CD8-positive, alpha-beta memory T cell (primary cell): ENCODE results near the gene HRNR. TPM values are rescaled to one million over a fixed set of nuclear protein-coding genes. Genes with fewer than 3 reads are reported as not detected.
"Not testable (repeated sequence)": the region's sequence is repeated elsewhere in the genome, so short reads cannot be mapped to it uniquely, and the experiment has no call there.

Source experiments
- CTCF ChIA-PET: fragments of 350-600 bp; sonication (Branson Sonifier 250); formaldehyde crosslinking; loops from one replicate; lab custom pipeline; 2021; ENCODE audit warnings: antibody characterized with exemption; lab: Charles Lee
- POLR2A ChIA-PET: fragments of 350-600 bp; sonication (Branson Sonifier 250); formaldehyde crosslinking; loops from one replicate; lab custom pipeline; 2021; ENCODE audit warnings: antibody characterized with exemption; lab: Charles Lee
- DNase-seq, 5 donors: peaks; one replicate each; pipeline versions ENCODE4 v3.0.0 to v3.0.0-alpha.2; 2020 to 2022; ENCODE audit warnings: mixed read lengths in 1 of 5
- H3K27ac ChIP-seq: one replicate; pipeline ENCODE4 v1.7.0; 2013; ENCODE audit warnings: low read depth, mild to moderate bottlenecking, low read length, moderate library complexity
- H3K27me3 ChIP-seq: 2 replicates; pipeline ENCODE4 v1.7.0; 2013; ENCODE audit warnings: low read length, mild to moderate bottlenecking; ENCODE audit not compliant: insufficient read depth, poor library complexity, severe bottlenecking
- H3K36me3 ChIP-seq: 2 replicates; pipeline ENCODE4 v1.7.0; 2013; ENCODE audit warnings: mild to moderate bottlenecking, low read length, moderate library complexity; ENCODE audit not compliant: insufficient read depth
- H3K4me1 ChIP-seq: 2 replicates; pipeline ENCODE4 v1.7.0; 2013; ENCODE audit warnings: mild to moderate bottlenecking, low read length, moderate library complexity; ENCODE audit not compliant: insufficient read depth
- H3K4me3 ChIP-seq: 2 replicates; pipeline ENCODE4 v1.7.0; 2013; ENCODE audit warnings: mild to moderate bottlenecking, low read length
- H3K9me3 ChIP-seq: 2 replicates; pipeline ENCODE4 v1.7.0; 2013; ENCODE audit warnings: mild to moderate bottlenecking, low read length
- H3K27ac Mint-ChIP-seq, 8 donors: one replicate each; pipeline ENCODE4 v1.8.0; 2020 to 2021; ENCODE audit warnings: mixed read lengths in 8 of 8, mild to moderate bottlenecking in 6 of 8, inconsistent platforms in 3 of 8, moderate library complexity in 3 of 8
- H3K27me3 Mint-ChIP-seq, 2 donors: one replicate each; pipeline ENCODE4 v1.8.0; 2020 to 2021; ENCODE audit warnings: mixed read lengths in 2 of 2, mild to moderate bottlenecking in 1 of 2, moderate library complexity in 1 of 2
- H3K36me3 Mint-ChIP-seq, 3 donors: one replicate each; pipeline ENCODE4 v1.8.0; 2020 to 2021; ENCODE audit warnings: mixed read lengths in 3 of 3, inconsistent platforms in 1 of 3, mild to moderate bottlenecking in 1 of 3
- H3K4me1 Mint-ChIP-seq, 3 donors: one replicate each; pipeline ENCODE4 v1.8.0; 2020 to 2021; ENCODE audit warnings: mixed read lengths in 3 of 3, inconsistent platforms in 1 of 3, mild to moderate bottlenecking in 1 of 3
- H3K4me3 Mint-ChIP-seq, 7 donors: one replicate each; pipeline ENCODE4 v1.8.0; 2020 to 2021; ENCODE audit warnings: mixed read lengths in 7 of 7, mild to moderate bottlenecking in 6 of 7, moderate library complexity in 4 of 7, inconsistent platforms in 2 of 7
- H3K9me3 Mint-ChIP-seq, 5 donors: one replicate each; pipeline ENCODE4 v1.8.0; 2020 to 2022; ENCODE audit warnings: mixed read lengths in 5 of 5, mild to moderate bottlenecking in 3 of 5, moderate library complexity in 2 of 5, inconsistent platforms in 1 of 5
- polyA plus RNA-seq: library from polyadenylated mRNA; unstranded; fragments of 300-500 nt; fragmentation: Illumina TruSeq; gene quantifications from one replicate; pipeline ENCODE4 v1.2.3, GENCODE V29; 2021
- total RNA-seq, 2 experiments: library from RNA; stranded (reverse); gene quantifications; one replicate each; pipeline ENCODE4 v1.2.3, GENCODE V29; 2021

Gene HRNR
- total RNA-seq (not detected), polyA plus RNA-seq (not detected)

DNA sequence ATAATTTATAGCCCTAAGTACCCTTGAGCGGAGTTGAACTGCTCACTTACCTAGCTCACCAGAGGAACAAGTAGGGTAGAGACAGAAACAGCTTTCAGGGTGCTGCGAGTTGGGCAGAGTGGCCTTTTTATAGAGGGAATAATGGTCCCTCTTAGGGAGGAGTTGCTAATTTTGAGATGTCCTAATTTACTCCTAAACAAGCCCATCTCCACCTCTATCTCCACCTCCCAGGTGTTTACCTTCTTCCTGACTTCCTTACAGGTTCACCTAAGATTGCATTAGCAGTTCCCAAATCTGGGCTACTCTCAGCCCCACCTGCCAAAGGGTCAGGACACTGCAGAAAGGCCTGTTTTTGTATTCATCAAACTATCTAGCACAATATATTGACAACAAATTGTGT lies at the start of gene HRNR:
Gene HRNR, minus strand, starts transcription at position 101 of the 400 bp plus-strand sequence. CDS start 940 bp downstream, outside the sequence.
- Mint-ChIP-seq H3K4me3 (no peak within 1 kb of the TSS), H3K27me3 (peaks cover 3 to 9% of the 10 kb centered on the region in 2 donors), H3K4me1 (no peaks in the 10 kb centered on the region), H3K9me3 (peaks cover 0 to under 1% (median 0%) of the 10 kb centered on the region in 5 donors), H3K27ac (no peak within 1 kb of the TSS), H3K36me3 (no peaks in the 10 kb centered on the region)
- ChIA-PET CTCF (no interaction called here), POLR2A (no interaction called here)
- Histone ChIP-seq H3K27ac (no peak within 1 kb of the TSS), H3K9me3 (no peaks in the 10 kb centered on the region), H3K4me3 (no peak within 1 kb of the TSS), H3K4me1 (no peaks in the 10 kb centered on the region), H3K27me3 (no peaks in the 10 kb centered on the region), H3K36me3 (no peaks in the 10 kb centered on the region)
- DNase-seq, result no peak

DNA sequence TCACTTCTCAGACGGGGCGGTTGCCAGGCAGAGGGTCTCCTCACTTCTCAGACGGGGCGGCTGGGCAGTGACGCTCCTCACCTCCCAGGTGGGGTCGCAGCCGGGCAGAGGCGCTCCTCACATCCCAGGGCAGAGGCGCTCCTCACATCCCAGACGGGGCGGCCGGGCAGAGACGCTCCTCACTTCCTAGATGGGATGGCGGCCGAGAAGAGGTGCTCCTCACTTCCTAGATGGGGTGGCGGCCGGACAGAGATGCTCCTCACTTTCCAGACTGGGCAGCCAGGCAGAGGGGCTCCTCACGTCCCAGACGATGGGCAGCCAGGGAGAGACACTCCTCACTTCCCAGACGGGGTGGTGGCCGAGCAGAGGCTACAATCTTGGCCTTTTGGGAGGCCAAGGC lies 32.4 kb upstream of the HRNR start:
- H3K9me3 Mint-ChIP-seq, result peaks cover 1 to 11% (median 5%) of the 10 kb centered on the region in 5 donors
- H3K4me1 Mint-ChIP-seq, H3K9me3 ChIP-seq, H3K27ac Mint-ChIP-seq, H3K36me3 ChIP-seq, H3K4me1 ChIP-seq, H3K4me3 Mint-ChIP-seq, POLR2A ChIA-PET, H3K27me3 Mint-ChIP-seq, H3K27ac ChIP-seq, H3K27me3 ChIP-seq, CTCF ChIA-PET, H3K4me3 ChIP-seq, H3K36me3 Mint-ChIP-seq, DNase-seq: not testable (repeated sequence)

DNA sequence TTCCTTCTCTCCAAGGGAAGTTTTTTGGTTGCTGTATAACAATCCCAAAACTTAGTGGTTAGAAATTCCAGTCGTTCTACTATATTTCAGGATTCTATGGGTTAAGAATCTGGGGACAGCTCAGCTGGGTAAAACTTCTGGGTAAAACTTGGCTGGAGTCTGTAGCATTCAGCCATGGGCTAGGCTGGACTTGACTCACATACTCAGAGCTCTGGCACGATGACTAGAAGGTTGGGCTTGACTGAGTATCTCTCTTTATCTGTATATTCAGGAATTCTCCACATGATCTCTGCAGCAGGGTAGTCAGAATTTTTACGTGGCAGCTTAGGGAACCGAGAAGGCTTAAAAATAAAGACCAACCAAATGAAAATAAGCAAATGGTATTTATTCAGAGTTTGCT lies 28.2 kb upstream of the HRNR start:
- Mint-ChIP-seq H3K36me3 (no peaks in the 10 kb centered on the region), H3K4me3 (no peak overlapping the region), H3K9me3 (peaks cover 0 to 1% (median 0%) of the 10 kb centered on the region in 5 donors), H3K27me3 (peaks cover 9 to 10% of the 10 kb centered on the region in 2 donors), H3K27ac (no peak overlapping the region), H3K4me1 (no peaks in the 10 kb centered on the region)
- Histone ChIP-seq H3K36me3 (no peaks in the 10 kb centered on the region), H3K27ac (no peak overlapping the region), H3K4me1 (no peaks in the 10 kb centered on the region), H3K9me3 (no peaks in the 10 kb centered on the region), H3K4me3 (no peak overlapping the region), H3K27me3 (no peaks in the 10 kb centered on the region)
- ChIA-PET POLR2A (no interaction called here), CTCF (no interaction called here)
- DNase-seq, result no peak

DNA sequence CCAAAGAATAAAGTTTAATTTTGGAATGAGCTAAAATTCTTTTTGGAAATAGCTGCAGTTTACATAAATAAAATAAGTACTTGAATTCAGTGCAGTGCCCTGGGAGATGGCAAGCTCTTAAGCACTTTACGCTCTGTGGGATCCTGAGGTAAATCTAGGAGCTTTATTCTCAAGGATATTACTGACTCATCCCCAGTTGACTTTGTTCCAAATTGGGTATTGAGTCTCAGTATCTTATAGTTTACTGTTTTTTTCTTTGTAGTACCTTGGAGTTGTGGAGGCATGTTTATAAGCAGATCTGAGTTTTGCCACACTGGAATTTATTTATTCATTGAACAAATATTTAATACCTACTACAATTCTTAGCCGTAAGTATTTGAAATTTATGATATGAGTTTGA lies 27.4 kb upstream of the HRNR start:
- Mint-ChIP-seq H3K27me3 (peaks cover 10 to 13% of the 10 kb centered on the region in 2 donors), H3K27ac (no peak overlapping the region), H3K4me1 (no peaks in the 10 kb centered on the region), H3K36me3 (no peaks in the 10 kb centered on the region), H3K4me3 (no peak overlapping the region), H3K9me3 (no peaks in the 10 kb centered on the region)
- Histone ChIP-seq H3K27ac (no peak overlapping the region), H3K4me1 (no peaks in the 10 kb centered on the region), H3K36me3 (no peaks in the 10 kb centered on the region), H3K9me3 (no peaks in the 10 kb centered on the region), H3K27me3 (no peaks in the 10 kb centered on the region), H3K4me3 (no peak overlapping the region)
- ChIA-PET POLR2A (no interaction called here), CTCF (no interaction called here)
- DNase-seq, result no peak

DNA sequence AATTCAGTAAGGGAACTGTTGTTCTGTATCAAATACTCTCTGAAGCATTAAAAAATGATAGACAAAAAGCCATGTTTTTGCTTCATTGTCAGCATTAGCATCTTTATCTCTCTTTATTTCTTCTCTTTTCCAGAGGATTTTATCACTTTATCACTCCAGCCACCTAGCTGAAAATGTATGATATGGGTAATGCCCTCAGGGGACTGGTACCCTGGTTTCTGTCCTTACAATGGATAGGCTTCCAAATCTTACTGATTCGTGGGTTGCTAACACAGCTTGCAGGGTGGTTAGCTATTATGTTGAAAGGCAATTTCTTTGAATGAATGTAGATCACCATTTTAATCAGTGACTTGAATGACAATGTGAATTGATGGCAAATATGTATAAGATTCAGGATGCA lies 23.3 kb upstream of the HRNR start:
- Histone ChIP-seq H3K4me1 (no peaks in the 10 kb centered on the region), H3K27me3 (no peaks in the 10 kb centered on the region), H3K36me3 (no peaks in the 10 kb centered on the region), H3K27ac (no peak overlapping the region), H3K9me3 (no peaks in the 10 kb centered on the region), H3K4me3 (no peak overlapping the region)
- H3K4me1 Mint-ChIP-seq, result no peaks in the 10 kb centered on the region
- H3K27ac Mint-ChIP-seq, result no peak overlapping the region
- no peaks in the 10 kb centered on the region for H3K9me3 Mint-ChIP-seq
- no peak overlapping the region for H3K4me3 Mint-ChIP-seq
- ChIA-PET CTCF (no interaction called here), POLR2A (no interaction called here)
- H3K36me3 Mint-ChIP-seq, result no peaks in the 10 kb centered on the region
- DNase-seq, result no peak
- H3K27me3 Mint-ChIP-seq, result peaks cover 6 to 17% of the 10 kb centered on the region in 2 donors

DNA sequence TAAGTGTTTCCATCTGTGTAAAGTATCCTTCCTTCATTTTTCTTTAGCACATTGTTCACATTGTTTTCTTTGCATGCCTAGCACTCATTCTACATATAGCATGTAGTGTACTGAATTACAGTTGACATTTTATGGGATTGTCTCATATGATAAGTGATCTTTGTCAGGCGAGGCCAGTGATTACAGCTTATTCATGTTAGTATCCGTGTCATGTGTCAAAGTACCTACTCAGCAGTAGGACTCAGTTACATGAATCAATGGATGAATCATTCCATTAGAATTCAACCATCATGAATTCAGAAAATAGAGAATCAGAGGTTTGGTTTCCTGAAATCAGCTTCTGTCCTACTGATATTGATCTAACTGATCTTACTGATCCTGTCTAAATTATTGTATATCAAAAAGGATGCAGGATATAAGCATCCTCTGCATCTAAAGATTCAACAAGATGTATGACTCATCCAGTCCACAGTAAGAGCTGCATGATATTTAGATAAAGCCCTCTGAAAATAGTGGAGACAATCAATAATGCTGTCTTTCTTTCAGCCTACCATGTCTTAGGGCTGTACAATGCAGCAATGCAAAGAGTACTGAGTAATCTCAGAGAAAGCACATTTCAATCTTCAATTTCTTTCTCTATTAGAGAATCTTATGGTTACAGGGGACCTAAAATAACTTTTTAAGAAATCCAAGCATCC lies 20.7 kb upstream of the HRNR start:
- Histone ChIP-seq H3K4me3 (no peak overlapping the region), H3K27ac (no peak overlapping the region), H3K27me3 (no peaks in the 10 kb centered on the region), H3K36me3 (no peaks in the 10 kb centered on the region), H3K9me3 (no peaks in the 10 kb centered on the region), H3K4me1 (no peaks in the 10 kb centered on the region)
- DNase-seq, result no peak
- H3K36me3 Mint-ChIP-seq, result no peaks in the 10 kb centered on the region
- H3K4me1 Mint-ChIP-seq, result no peaks in the 10 kb centered on the region
- ChIA-PET CTCF (no interaction called here), POLR2A (no interaction called here)
- H3K27ac Mint-ChIP-seq, result no peak overlapping the region
- no peak overlapping the region for H3K4me3 Mint-ChIP-seq
- peaks cover 0 to 2% (median 0%) of the 10 kb centered on the region in 5 donors for H3K9me3 Mint-ChIP-seq
- H3K27me3 Mint-ChIP-seq, result peaks cover 2 to 35% of the 10 kb centered on the region in 2 donors

DNA sequence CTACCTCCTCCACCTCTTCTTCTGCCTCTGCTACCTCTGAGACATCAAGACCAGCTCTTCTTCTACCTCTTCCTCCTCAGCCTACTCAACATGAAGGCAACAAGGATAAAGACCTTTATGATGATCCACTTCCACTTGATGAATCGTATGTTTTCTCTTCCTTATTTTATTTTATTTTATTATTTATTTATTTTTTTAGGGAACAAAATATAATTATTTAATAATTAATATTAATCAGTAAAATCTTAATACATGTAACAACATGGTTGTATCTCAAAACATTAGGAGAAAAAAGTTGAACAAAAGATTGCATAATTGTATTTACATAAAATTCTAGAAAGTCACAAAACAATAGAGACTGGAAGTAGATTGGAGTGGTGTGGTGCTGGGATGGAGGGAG lies 13.1 kb upstream of the HRNR start:
- no peak for DNase-seq
- H3K36me3 ChIP-seq, result no peaks in the 10 kb centered on the region
- CTCF ChIA-PET, result no interaction called here
- Mint-ChIP-seq H3K27me3 (peaks cover 14 to 47% of the 10 kb centered on the region in 2 donors), H3K4me1 (no peaks in the 10 kb centered on the region), H3K36me3 (no peaks in the 10 kb centered on the region), H3K9me3 (peaks cover 0 to 4% (median 2%) of the 10 kb centered on the region in 5 donors), H3K4me3 (no peak overlapping the region), H3K27ac (no peak overlapping the region)
- no peaks in the 10 kb centered on the region for H3K4me1 ChIP-seq
- no peaks in the 10 kb centered on the region for H3K27me3 ChIP-seq
- POLR2A ChIA-PET, result no interaction called here
- no peak overlapping the region for H3K27ac ChIP-seq
- H3K4me3 ChIP-seq, result no peak overlapping the region
- H3K9me3 ChIP-seq, result no peaks in the 10 kb centered on the region

DNA sequence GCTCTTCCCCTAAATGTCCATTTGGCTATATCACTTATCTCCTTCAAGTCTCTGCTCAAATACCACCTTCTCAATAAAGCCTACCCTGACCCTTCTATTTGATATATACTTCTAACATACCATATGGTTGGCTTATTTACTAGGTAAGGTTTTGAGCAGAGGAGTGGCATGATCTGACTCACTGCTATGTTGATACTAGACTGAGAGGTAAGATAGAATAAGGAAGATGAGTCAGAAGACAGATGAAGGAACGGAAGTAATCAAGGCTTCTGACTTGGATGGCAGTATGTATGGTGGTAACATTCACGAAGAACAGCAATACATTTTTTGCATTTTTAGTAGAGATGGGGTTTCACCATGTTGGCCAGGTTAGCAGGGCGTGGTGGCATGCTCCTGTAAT lies 4.8 kb upstream of the HRNR start:
- H3K4me3 ChIP-seq, result no peak overlapping the region
- no peaks in the 10 kb centered on the region for H3K27me3 ChIP-seq
- Mint-ChIP-seq H3K27ac (no peak overlapping the region), H3K36me3 (no peaks in the 10 kb centered on the region), H3K27me3 (peaks cover 8 to 9% of the 10 kb centered on the region in 2 donors), H3K9me3 (no peaks in the 10 kb centered on the region), H3K4me3 (no peak overlapping the region), H3K4me1 (no peaks in the 10 kb centered on the region)
- H3K9me3 ChIP-seq, result no peaks in the 10 kb centered on the region
- no peak for DNase-seq
- CTCF ChIA-PET, result no interaction called here
- no peaks in the 10 kb centered on the region for H3K4me1 ChIP-seq
- no peaks in the 10 kb centered on the region for H3K36me3 ChIP-seq
- POLR2A ChIA-PET, result interaction anchor here (0.6 kb wide), 1 partner anchor 135 kb away, joined by 3 read pairs; no protein-coding TSS in a partner anchor
- no peak overlapping the region for H3K27ac ChIP-seq
